Activated naive CD8-positive, alpha-beta T cell treated with anti-CD3 and anti-CD28 coated beads, Interleukin-2, amount 10 ng/mL, durations not matched to agents 7 days and 5 days (primary cell): ENCODE data around the gene USP5. TPM values are rescaled to one million over a fixed set of nuclear protein-coding genes. Genes with fewer than 3 reads are reported as not detected.
"Not testable (repeated sequence)": the region's sequence is repeated elsewhere in the genome, so short reads cannot be mapped to it uniquely, and the experiment has no call there.

ENCODE experiments used
- ATAC-seq: fragments of 150-1000 bp; cut with Tn5 transposase; one replicate; pipeline ENCODE4 v1.10.0; 2021; ENCODE audit warnings: low read depth, moderate library complexity
- POLR2A ChIA-PET: fragments of 350-600 bp; sonication (Branson Sonifier 250); formaldehyde crosslinking; loops from one replicate; lab custom pipeline; 2021; ENCODE audit warnings: antibody characterized with exemption; lab: Charles Lee
- DNase-seq: peaks from one replicate; pipeline ENCODE4 v3.0.0; 2021
- H3K27ac Mint-ChIP-seq: one replicate; pipeline ENCODE4 v1.8.0; 2022; ENCODE audit warnings: mild to moderate bottlenecking, mixed read lengths
- H3K27me3 Mint-ChIP-seq: one replicate; pipeline ENCODE4 v1.8.0; 2022; ENCODE audit warnings: mild to moderate bottlenecking, moderate library complexity, mixed read lengths
- H3K36me3 Mint-ChIP-seq: one replicate; pipeline ENCODE4 v1.8.0; 2021; ENCODE audit warnings: mild to moderate bottlenecking, mixed read lengths
- H3K4me1 Mint-ChIP-seq: one replicate; pipeline ENCODE4 v1.8.0; 2021; ENCODE audit warnings: mixed read lengths
- H3K4me3 Mint-ChIP-seq: one replicate; pipeline ENCODE4 v1.8.0; 2022; ENCODE audit warnings: mild to moderate bottlenecking, moderate library complexity, mixed read lengths
- H3K9me3 Mint-ChIP-seq: one replicate; pipeline ENCODE4 v1.8.0; 2021; ENCODE audit warnings: mixed read lengths
- total RNA-seq, 2 experiments: library from RNA; stranded (reverse); gene quantifications; one replicate each; pipeline ENCODE4 v1.2.3, GENCODE V29; 2021

USP5 gene
- total RNA-seq, 2 experiments from 2014 or later = 84.8 to 95.4 TPM

DNA sequence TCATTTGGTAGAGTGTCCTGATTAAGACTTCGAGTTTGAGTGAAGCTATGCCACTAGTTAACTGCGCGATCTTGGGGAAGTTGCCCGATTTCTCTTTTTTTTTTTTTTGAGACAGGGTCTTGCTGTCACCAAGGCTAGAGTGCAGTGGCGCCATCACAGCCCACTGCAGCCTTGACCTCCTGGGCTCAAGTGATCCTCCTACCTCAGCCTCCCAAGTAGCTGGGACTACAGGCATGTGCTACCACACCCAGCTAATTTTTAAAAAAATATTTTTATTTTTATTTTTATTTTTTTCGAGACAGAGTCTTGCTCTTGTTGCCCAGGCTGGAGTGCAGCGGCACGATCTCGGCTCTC, 22.0 kb downstream of the USP5 start:
- not testable (repeated sequence) for H3K9me3 Mint-ChIP-seq, DNase-seq, H3K27me3 Mint-ChIP-seq, ATAC-seq
- H3K4me3 Mint-ChIP-seq = peak overlapping the region; percentile 94
- peaks cover 26% of the 10 kb centered on the region for H3K36me3 Mint-ChIP-seq
- peaks cover 44% of the 10 kb centered on the region for H3K4me1 Mint-ChIP-seq
- POLR2A ChIA-PET = interaction anchor here (0.6 to 4.7 kb wide), 8 partner anchors 18 to 323 kb away, joined by 3 to 78 read pairs (median 26); partner anchors contain the start of genes C12orf57, CDCA3, LRRC23 and PTPN6
- H3K27ac Mint-ChIP-seq = peak overlapping the region; percentile 89

DNA sequence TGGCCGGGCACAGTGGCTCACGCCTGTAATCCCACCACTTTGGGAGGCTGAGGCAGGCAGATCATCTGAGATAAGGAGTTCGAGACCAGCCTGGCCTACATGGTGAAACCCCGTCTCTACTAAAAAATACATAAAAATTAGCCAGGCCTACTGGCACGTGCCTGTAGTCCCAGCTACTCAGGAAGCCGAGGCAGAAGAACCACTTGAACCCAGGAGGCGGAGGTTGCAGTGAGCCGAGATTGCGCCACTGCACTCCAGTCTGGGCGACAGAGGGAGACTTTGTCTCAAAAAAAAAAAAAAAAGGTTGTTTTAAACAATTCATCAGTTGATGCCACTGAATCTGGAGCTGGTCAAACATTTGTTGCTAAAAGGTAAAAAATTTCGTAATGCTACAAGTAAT, 27.9 kb downstream of the USP5 start:
- not testable (repeated sequence) for H3K9me3 Mint-ChIP-seq, ATAC-seq, H3K4me3 Mint-ChIP-seq, H3K27me3 Mint-ChIP-seq, DNase-seq, H3K4me1 Mint-ChIP-seq, H3K27ac Mint-ChIP-seq
- H3K36me3 Mint-ChIP-seq = peaks cover 15% of the 10 kb centered on the region
- POLR2A ChIA-PET = interaction anchor here (3.4 kb wide), 1 partner anchor 11 kb away, joined by 14 read pairs; no protein-coding TSS in a partner anchor

DNA sequence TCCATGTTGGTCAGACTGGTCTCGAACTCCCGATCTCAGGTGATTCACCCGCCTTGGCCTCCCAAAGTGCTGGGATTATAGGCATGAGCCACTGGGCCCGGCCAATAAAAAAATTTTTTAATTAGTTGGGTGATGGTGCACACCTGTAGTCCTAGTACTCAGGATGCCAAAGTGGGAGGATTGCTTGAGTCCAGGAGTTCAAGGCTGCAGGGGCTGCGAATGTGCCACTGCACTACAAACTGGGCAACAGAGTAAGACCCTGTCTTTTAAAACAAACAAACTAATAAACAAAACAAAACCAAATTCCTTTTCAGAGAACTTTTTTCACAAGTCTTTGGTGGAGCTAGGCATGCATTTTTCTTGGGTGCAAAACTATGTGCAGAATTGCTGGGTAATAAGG, 31.3 kb downstream of the USP5 start:
- no peak for ATAC-seq
- DNase-seq = no peak
- Mint-ChIP-seq H3K4me1 (peaks cover under 1% of the 10 kb centered on the region), H3K27me3 (no peaks in the 10 kb centered on the region), H3K36me3 (peaks cover 9% of the 10 kb centered on the region), H3K9me3 (no peaks in the 10 kb centered on the region), H3K4me3 (no peak overlapping the region), H3K27ac (no peak overlapping the region)
- POLR2A ChIA-PET = interaction anchor here (0.6 kb wide), 1 partner anchor 48 kb away, joined by 3 read pairs; no protein-coding TSS in a partner anchor

DNA sequence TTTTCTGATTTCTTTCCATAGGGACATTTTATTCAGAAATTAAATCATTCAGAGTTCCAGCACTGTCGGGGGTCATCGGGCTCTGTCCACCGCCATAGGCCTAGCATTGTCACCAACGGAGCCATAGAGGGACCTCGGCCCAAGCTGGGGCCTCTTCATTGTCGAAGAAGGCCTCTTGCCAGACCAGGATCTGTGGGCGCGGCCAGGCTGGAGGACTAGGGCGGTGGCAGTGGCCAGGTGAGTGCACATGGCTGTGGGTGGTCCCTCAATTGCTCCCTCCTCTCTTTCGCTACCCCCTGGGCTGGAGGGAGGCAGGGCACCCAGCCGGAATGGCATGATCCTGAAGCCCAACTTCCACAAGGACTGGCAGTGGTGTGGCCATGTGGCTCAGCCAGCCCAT, 31.7 kb downstream of the USP5 start:
- Mint-ChIP-seq H3K4me3 (no peak overlapping the region), H3K36me3 (peaks cover 9% of the 10 kb centered on the region), H3K27ac (no peak overlapping the region), H3K9me3 (no peaks in the 10 kb centered on the region), H3K4me1 (peaks cover 2% of the 10 kb centered on the region), H3K27me3 (no peaks in the 10 kb centered on the region)
- POLR2A ChIA-PET = interaction anchor here (0.6 kb wide), 2 partner anchors 37 to 48 kb away, joined by 3 read pairs; no protein-coding TSS in a partner anchor
- DNase-seq = no peak
- ATAC-seq = no peak

DNA sequence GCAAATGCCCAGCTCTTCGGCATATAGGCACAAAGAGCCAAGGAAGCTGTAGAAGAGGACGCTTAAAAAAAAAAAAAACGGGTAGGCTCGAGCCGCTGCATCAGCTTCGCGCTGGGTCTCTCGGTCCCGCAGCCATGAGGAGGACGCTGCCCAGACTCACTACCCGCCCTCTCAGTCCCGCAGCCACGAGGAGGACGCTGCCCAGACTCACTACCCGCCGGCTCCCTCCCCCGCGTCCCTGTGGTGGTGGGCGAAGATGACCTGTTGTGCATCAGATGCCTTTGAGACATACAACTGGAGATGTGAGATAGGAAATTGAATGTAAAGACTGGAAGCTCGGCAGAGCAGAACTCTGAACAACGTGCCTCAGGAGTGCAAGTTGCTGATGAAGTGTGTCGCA, 32.6 kb downstream of the USP5 start:
- peaks cover 2% of the 10 kb centered on the region for H3K4me1 Mint-ChIP-seq
- H3K27ac Mint-ChIP-seq = no peak overlapping the region
- DNase-seq (no peak), ATAC-seq (no peak)
- H3K9me3 Mint-ChIP-seq = no peaks in the 10 kb centered on the region
- POLR2A ChIA-PET = no interaction called here
- no peaks in the 10 kb centered on the region for H3K27me3 Mint-ChIP-seq
- no peak overlapping the region for H3K4me3 Mint-ChIP-seq
- peaks cover 9% of the 10 kb centered on the region for H3K36me3 Mint-ChIP-seq

DNA sequence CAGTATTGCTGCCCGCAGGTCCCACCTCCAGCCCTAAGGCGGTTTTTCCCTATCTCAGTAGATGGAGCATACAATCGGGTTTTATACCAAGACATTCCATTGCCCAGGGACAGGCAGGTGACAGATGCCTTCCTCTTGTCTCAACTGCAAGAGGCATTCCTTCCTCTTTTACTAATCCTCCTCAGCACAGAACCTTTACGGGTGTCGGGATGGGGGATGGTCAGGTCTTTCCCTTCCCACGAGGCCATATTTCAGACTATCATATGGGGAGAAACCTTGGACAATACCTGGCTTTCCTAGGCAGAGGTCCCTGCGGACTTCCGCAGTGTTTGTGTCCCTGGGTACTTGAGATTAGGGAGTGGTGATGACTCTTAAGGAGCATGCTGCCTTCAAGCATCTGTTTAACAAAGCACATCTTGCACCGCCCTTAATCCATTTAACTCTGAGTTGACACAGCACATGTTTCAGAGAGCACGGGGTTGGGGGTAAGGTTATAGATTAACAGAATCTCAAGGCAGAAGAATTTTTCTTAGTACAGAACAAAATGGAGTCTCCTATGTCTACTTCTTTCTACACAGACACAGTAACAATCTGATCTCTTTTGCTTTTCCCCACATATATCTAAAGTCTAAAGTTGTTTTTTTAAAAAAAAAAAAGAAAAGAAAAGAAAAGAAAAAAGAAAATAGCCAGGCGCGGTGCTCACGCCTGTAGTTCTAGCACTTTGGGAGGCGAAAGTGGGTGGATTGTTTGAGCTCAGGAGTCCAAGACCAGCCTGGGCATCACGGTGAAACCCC, 34.5 kb downstream of the USP5 start:
- not testable (repeated sequence) for H3K27ac Mint-ChIP-seq, H3K27me3 Mint-ChIP-seq, H3K36me3 Mint-ChIP-seq, H3K9me3 Mint-ChIP-seq, DNase-seq, ATAC-seq, H3K4me1 Mint-ChIP-seq, H3K4me3 Mint-ChIP-seq
- POLR2A ChIA-PET = interaction anchor here (1.1 kb wide), 1 partner anchor 18 kb away, joined by 3 read pairs; no protein-coding TSS in a partner anchor

DNA sequence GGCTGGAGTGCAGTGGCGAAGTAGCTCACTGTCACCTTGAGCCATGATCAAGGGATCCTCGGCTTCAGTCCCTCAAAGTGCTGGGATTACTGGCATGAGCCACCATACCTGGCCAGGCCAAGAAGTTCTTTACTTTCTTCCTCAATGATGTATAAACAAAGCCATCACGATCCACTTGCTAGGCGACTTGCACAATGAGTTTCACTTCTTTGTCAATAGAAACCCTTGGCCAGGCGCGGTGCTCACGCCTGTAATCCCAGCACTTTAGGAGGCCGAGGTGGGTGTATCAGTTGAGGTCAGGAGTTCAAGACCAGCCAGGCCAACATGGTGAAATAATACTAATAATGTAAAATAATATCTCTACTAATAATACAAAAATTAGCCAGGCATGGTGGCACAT, 35.5 kb downstream of the USP5 start:
- DNase-seq (no peak), ATAC-seq (no peak)
- H3K4me1 Mint-ChIP-seq = peaks cover 15% of the 10 kb centered on the region
- POLR2A ChIA-PET = interaction anchor here (0.8 kb wide), 1 partner anchor 18 kb away, joined by 3 read pairs; no protein-coding TSS in a partner anchor
- no peaks in the 10 kb centered on the region for H3K27me3 Mint-ChIP-seq
- peaks cover 7% of the 10 kb centered on the region for H3K36me3 Mint-ChIP-seq
- no peaks in the 10 kb centered on the region for H3K9me3 Mint-ChIP-seq
- no peak overlapping the region for H3K27ac Mint-ChIP-seq
- no peak overlapping the region for H3K4me3 Mint-ChIP-seq

DNA sequence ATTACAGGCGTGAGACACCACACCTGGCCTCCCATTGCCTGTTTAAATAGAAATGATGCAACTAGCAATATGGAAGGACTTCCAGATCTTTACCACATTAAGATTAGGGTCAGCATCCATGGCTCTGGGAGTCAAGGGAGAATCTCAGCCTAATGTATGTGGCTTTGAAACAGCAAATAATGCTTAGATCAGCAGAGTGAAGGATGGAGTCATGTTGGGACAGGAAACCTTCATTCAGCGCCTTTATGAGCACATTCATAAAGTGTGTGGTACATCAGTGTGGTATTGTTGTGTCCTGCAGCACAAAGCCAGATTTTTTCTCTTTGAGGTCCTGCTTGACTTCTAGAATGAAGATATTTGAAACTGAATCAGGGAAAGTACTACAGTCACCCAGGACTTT, 36.4 kb downstream of the USP5 start:
- DNase-seq (no peak), ATAC-seq (no peak)
- Mint-ChIP-seq H3K27ac (no peak overlapping the region), H3K9me3 (no peaks in the 10 kb centered on the region), H3K4me1 (peaks cover 17% of the 10 kb centered on the region), H3K4me3 (no peak overlapping the region), H3K36me3 (peaks cover 5% of the 10 kb centered on the region), H3K27me3 (no peaks in the 10 kb centered on the region)
- POLR2A ChIA-PET = no interaction called here

DNA sequence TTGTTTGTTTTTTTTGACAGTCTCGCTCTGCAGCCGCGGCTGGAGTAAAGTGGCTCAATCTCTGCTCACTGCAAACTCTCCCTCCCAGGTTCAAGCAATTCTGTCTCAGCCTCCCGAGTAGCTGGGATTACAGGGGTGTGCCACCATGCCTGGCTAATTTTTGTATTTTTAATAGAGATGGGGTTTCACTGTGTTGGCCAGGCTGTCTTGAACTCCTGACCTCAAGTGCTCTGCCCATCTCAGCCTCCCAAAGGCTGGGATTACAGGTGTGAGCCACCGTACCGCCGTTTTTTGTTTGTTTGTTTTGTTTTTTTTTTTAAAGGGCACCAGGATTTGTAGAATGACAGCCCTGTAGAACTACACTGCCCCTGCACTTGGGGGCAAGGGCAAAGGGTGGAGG, 36.8 kb downstream of the USP5 start:
- DNase-seq, H3K4me3 Mint-ChIP-seq, POLR2A ChIA-PET, H3K27me3 Mint-ChIP-seq, H3K36me3 Mint-ChIP-seq, ATAC-seq, H3K27ac Mint-ChIP-seq, H3K9me3 Mint-ChIP-seq: not testable (repeated sequence)
- peaks cover 17% of the 10 kb centered on the region for H3K4me1 Mint-ChIP-seq

DNA sequence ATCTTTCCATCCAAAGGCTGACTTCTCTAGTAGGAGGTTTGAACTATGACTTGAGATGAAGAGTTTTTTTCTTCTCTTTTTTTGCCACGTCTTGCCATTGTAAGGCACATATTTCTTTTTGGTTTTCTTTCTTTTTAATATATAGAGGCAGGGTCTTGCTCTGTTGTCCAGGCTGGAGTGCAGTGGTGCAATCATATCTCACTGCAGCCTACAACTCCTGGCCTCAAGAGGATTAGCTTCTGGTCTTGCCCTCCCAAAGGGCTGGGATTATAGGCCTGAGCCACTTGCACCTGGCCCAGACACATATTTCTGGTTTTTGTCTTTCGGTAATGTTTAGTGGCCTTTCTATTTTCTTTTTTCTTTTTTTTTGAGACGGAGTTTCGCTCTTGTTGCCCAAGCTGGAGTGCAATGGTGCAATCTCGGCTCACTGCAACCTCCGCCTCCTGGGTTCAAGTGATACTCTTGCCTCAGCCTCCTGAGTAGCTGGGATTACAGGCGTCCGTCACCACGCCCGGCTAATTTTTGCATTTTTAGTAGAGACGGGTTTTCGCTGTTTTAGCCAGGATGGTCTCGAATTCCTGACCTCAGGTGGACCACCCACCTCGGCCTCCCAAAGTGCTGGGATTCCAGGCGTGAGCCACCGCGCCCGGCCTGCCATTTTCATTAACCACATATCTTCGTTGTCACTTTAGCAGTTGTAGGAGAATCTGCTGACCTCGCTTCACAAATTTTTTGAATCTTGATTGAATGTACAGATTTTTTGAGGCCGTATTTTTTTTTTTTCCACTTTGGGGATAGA, 38.0 kb downstream of the USP5 start:
- H3K36me3 Mint-ChIP-seq, POLR2A ChIA-PET, H3K27me3 Mint-ChIP-seq, DNase-seq, H3K9me3 Mint-ChIP-seq, ATAC-seq: not testable (repeated sequence)
- Mint-ChIP-seq H3K4me1 (peaks cover 17% of the 10 kb centered on the region), H3K4me3 (peak overlapping the region; percentile 88), H3K27ac (peak overlapping the region; percentile 91)

DNA sequence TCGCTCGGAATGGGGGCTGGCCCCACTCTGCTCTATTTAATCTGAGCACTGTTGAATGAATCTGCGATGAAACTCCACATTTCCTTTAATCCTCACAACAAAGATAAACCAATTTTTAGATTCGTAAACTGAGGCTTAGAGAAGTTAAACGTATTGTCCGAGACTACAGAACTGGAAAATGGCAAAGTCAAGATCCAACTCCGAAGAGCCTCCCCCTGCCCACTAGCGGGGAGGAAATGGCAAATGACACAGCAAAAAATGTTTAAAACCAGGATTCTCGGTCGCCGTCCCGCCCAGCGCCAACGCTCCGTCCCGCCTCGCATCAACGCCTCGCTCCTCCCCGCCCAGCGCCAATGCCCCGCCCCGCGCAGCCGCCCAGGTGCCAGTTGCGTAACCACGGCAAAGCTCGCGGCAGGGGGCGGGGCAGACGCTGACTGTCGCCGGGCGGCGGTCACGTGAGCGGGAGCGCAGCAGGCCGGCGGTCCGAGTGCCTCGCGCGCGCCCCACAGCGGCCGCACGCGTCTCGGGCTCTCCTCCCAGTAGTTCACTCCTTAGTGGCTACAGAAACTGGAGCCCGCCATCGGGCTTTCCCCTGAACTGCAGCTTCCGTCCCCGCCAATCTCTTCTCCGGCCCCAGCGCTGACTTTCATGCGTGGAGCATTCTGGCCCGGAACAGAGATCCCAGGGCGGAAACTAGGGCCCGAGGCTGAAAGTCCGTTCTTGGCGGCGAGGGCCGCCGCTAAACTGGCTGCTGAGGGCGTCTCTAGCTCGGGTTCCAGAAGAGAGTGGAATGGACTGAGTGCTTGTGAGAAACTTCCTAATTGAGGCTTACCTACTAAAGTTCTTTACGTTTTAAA, 39.1 kb downstream of the USP5 start:
- Mint-ChIP-seq H3K27ac (peak overlapping the region; percentile 91), H3K27me3 (no peaks in the 10 kb centered on the region), H3K9me3 (no peaks in the 10 kb centered on the region), H3K4me3 (peak overlapping the region; percentile 88), H3K4me1 (peaks cover 17% of the 10 kb centered on the region), H3K36me3 (peaks cover 2% of the 10 kb centered on the region)
- POLR2A ChIA-PET = interaction anchor here (0.5 to 2.8 kb wide), 25 partner anchors 9 to 222 kb away, joined by 3 to 78 read pairs (median 5); partner anchors contain the start of genes C12orf57, C1RL, CDCA3 and COPS7A
- DNase-seq = peak; percentile 100
- ATAC-seq = peak; percentile 97

DNA sequence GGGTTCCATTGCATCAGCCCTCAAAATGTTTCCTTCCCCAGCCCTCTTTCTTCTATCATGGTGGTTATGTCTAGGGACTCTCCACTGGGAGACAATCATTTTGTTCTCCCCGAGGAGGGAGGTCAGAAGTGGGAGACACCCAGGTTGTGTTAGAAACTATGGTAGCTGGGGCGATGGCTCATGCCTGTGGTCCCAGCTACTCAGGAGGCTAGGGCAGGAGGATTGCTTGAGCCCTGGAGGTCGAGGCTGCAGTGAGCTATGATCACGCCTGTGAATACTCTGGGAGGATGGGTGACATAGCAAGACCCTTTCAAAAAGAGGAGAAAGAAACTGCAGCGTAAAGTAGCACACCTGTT, 39.7 kb downstream of the USP5 start:
- H3K27ac Mint-ChIP-seq = peak overlapping the region; percentile 91
- H3K36me3 Mint-ChIP-seq = peaks cover 2% of the 10 kb centered on the region
- peak overlapping the region; percentile 88 for H3K4me3 Mint-ChIP-seq
- peaks cover under 1% of the 10 kb centered on the region for H3K27me3 Mint-ChIP-seq
- H3K4me1 Mint-ChIP-seq = peaks cover 17% of the 10 kb centered on the region
- DNase-seq = no peak
- no peak for ATAC-seq
- POLR2A ChIA-PET = interaction anchor here (0.5 to 2.8 kb wide), 26 partner anchors 8 to 262 kb away, joined by 3 to 78 read pairs (median 6); partner anchors contain the start of genes C12orf57, C1RL, CDCA3 and COPS7A
- no peaks in the 10 kb centered on the region for H3K9me3 Mint-ChIP-seq
